K562 (cell line): ENCODE data around the gene EPS8. TPM values are rescaled to one million over a fixed set of nuclear protein-coding genes. Genes with fewer than 3 reads are reported as not detected.

Source experiments
- ATAC-seq: fragments of 200-7000 bp; cut with Tn5 transposase; 3 replicates; pipeline ENCODE4 v1.9.1; 2020; ENCODE audit warnings: moderate library complexity
- BruUV-seq: library from RNA; stranded (reverse); fragments of 400-500 nt; replicated peaks from 2 replicates; lab custom pipeline; 2021; lab: Mats Ljungman, UMichigan
- CTCF ChIA-PET: fragments of 300-600 bp; formaldehyde crosslinking; extraction: SDS; loops from one replicate; lab custom pipeline; 2021; ENCODE audit warnings: low intra/inter-chr PET ratio; lab: Yijun Ruan, JAX
- POLR2A ChIA-PET: fragments of 300-600, 350-650 bp; sonication (Branson Sonifier 250); formaldehyde crosslinking; extraction: SDS; loops from one replicate; lab custom pipeline; 2021; ENCODE audit warnings: antibody characterized with exemption, inconsistent platforms; lab: Yijun Ruan, JAX
- DNase-seq, 4 experiments: peaks; one replicate each; pipeline versions ENCODE4 v3.0.0 to v3.0.0-alpha.2; 2011 to 2018; ENCODE audit warnings: low spot score in 3 of 4, mixed read lengths in 3 of 4; ENCODE audit errors: extremely low read depth in 1 of 4
- FAIRE-seq: peaks from 2 replicates; lab custom pipeline; 2011; peaks lifted over from hg19 to GRCh38; lab: Jason Lieb, UNC
- H2AFZ ChIP-seq: 2 replicates; pipeline ENCODE4 v1.6.0; 2011; ENCODE audit warnings: low read depth, low read length, control low read depth, inconsistent platforms
- H3K27ac ChIP-seq: fragments of 200-600 bp; 3 replicates; pipeline ENCODE4 v1.8.0; 2011; ENCODE audit warnings: low read depth, mild to moderate bottlenecking, control low read depth, inconsistent platforms, low read length, moderate library complexity, mixed read lengths; ENCODE audit errors: extremely low read depth
- H3K27me3 ChIP-seq, 2 experiments: fragments of 300-600 bp in 1 of 2; 2 replicates in 1 of 2; 3 replicates in 1 of 2; pipeline versions ENCODE4 v1.6.0 to v1.8.0; 2011; ENCODE audit warnings: inconsistent platforms in 2 of 2, low read length in 2 of 2, mild to moderate bottlenecking in 1 of 2, mixed read lengths in 1 of 2, moderate library complexity in 1 of 2; ENCODE audit not compliant: control insufficient read depth in 2 of 2, insufficient read depth in 2 of 2
- H3K36me3 ChIP-seq: fragments of 300-600 bp; 3 replicates; pipeline ENCODE4 v1.8.0; 2011; ENCODE audit warnings: mild to moderate bottlenecking, low read length, inconsistent platforms; ENCODE audit not compliant: control insufficient read depth, insufficient read depth
- H3K4me1 ChIP-seq, 2 experiments: fragments of 200-600 bp in 1 of 2; replicated peaks in 1 of 2; 2 replicates in 1 of 2; 3 replicates in 1 of 2; pipeline versions ENCODE4 v1.5.1 to v1.8.0; 2011; ENCODE audit warnings: inconsistent platforms in 2 of 2, low read length in 2 of 2, mild to moderate bottlenecking in 1 of 2, mixed read lengths in 1 of 2, moderate library complexity in 1 of 2; ENCODE audit not compliant: control insufficient read depth in 2 of 2, insufficient read depth in 2 of 2
- H3K4me2 ChIP-seq: 2 replicates; pipeline ENCODE4 v1.6.1; 2011; ENCODE audit warnings: low read length, control low read depth, inconsistent platforms, mixed read lengths; ENCODE audit not compliant: insufficient read depth
- H3K4me3 ChIP-seq: fragments of 200-600 bp; sonication (generic), shearing (Covaris generic); 2 replicates; pipeline ENCODE4 v1.5.1; 2016; ENCODE audit warnings: control low read depth, inconsistent platforms
- H3K79me2 ChIP-seq: fragments of 200-600 bp; 3 replicates; pipeline ENCODE4 v1.8.0; 2011; ENCODE audit warnings: low read length, inconsistent platforms; ENCODE audit not compliant: control insufficient read depth, insufficient read depth
- H3K9ac ChIP-seq, 2 experiments: 2 replicates each; pipeline versions ENCODE4 v1.6.0 to v1.6.1; 2011; ENCODE audit warnings: low read depth in 2 of 2, low read length in 2 of 2, control low read depth in 1 of 2, inconsistent platforms in 1 of 2, mild to moderate bottlenecking in 1 of 2, mixed read lengths in 1 of 2; ENCODE audit not compliant: insufficient read depth in 1 of 2
- H3K9me1 ChIP-seq: one replicate; pipeline ENCODE4 v1.6.0; 2011; ENCODE audit warnings: inconsistent platforms, mild to moderate bottlenecking, low read length, moderate library complexity; ENCODE audit not compliant: control insufficient read depth, insufficient read depth
- H3K9me3 ChIP-seq: replicated peaks from 2 replicates; pipeline ENCODE4 v1.5.1; 2011; ENCODE audit warnings: low read depth, low read length, inconsistent platforms; ENCODE audit not compliant: control insufficient read depth, insufficient read depth
- H4K20me1 ChIP-seq: replicated peaks from 2 replicates; pipeline ENCODE4 v1.6.1; 2011; ENCODE audit warnings: low read length, inconsistent platforms, mixed read lengths; ENCODE audit not compliant: control insufficient read depth, insufficient read depth
- AFF1 ChIP-seq, 2 experiments: fragments of 450-650 bp; IDR thresholded peaks; 2 replicates each; pipeline ENCODE4 v1.6.1; 2018; ENCODE audit warnings: mild to moderate bottlenecking in 2 of 2, low read depth in 1 of 2; ENCODE audit not compliant: partially characterized antibody in 2 of 2
- CSDE1 ChIP-seq, 2 experiments: fragments of 450-650 bp; IDR thresholded peaks; 2 replicates each; pipeline ENCODE4 v1.6.1; 2016; ENCODE audit warnings: mild to moderate bottlenecking in 1 of 2
- ETV5 ChIP-seq: sonication (generic); formaldehyde crosslinking; IDR thresholded peaks from 2 replicates; pipeline ENCODE4 v1.4.0; 2020; ENCODE audit warnings: low read depth, mild to moderate bottlenecking, missing genetic modification reagents
- GABPB1 ChIP-seq: sonication (generic); formaldehyde crosslinking; IDR thresholded peaks from 2 replicates; pipeline ENCODE4 v1.8.0; 2022; ENCODE audit warnings: mild to moderate bottlenecking, missing genetic modification reagents
- HCFC1 ChIP-seq: IDR thresholded peaks from 2 replicates; pipeline ENCODE4 v1.6.1; 2012; ENCODE audit warnings: low read depth, low read length, improper control_type of control experiment
- HNRNPUL1 ChIP-seq: fragments of 200-400 bp; formaldehyde crosslinking; IDR thresholded peaks from 2 replicates; pipeline ENCODE4 v1.6.1; 2017; ENCODE audit warnings: low read length
- NR4A1 ChIP-seq, 2 experiments: fragments of 250-450 bp in 1 of 2; fragments of 450-650 bp in 1 of 2; sonication (Bioruptor Pico) in 1 of 2; IDR thresholded peaks; 2 replicates each; pipeline versions ENCODE4 v1.4.0 to v1.6.1; 2016 to 2020; ENCODE audit warnings: mild to moderate bottlenecking in 2 of 2, missing compliant biosample characterization in 1 of 2, missing genetic modification characterization in 1 of 2, moderate library complexity in 1 of 2
- ZBTB40 ChIP-seq, 2 experiments: fragments of 450-650 bp in 1 of 2; sonication (generic) in 1 of 2; formaldehyde crosslinking in 1 of 2; IDR thresholded peaks; 2 replicates each; pipeline versions ENCODE4 v1.7.1 to v1.9.0; 2016 to 2022; ENCODE audit warnings: inconsistent platforms in 1 of 2, mild to moderate bottlenecking in 1 of 2, missing genetic modification reagents in 1 of 2
- WGBS: fragments of 100-300 bp; shearing (Covaris generic); methylation state at CpG from one replicate; pipeline ENCODE4 v1.1.6; 2016; ENCODE audit warnings: low coverage, mixed read lengths; ENCODE audit not compliant: insufficient coverage; ENCODE audit errors: missing lambda C conversion rate; 5-methylcytosine and 5-hydroxymethylcytosine counted together
- in situ Hi-C: fragments of 300-500 bp; cut with MboI; formaldehyde crosslinking; loops from 4 replicates; pipeline ENCODE4 v1.15.0; 2018; ENCODE audit warnings: inconsistent platforms, mixed read lengths
- intact Hi-C: fragments of 100-400 bp; cut with micrococcal nuclease; formaldehyde crosslinking; loops from 2 replicates; pipeline ENCODE4 v1.14.2; 2022
- polyA plus RNA-seq, 8 experiments: library from polyadenylated mRNA; depleted of rRNA in 4 of 8; stranded (reverse) in 5 of 8; unstranded in 3 of 8; fragments of >200 nt; fragmentation: Nextera tagmentation in 2 of 8; fragmentation: Illumina TruSeq in 1 of 8; extraction: Ambion mirVana in 2 of 8; extraction: Trizol in 1 of 8; gene quantifications; 2 replicates each; pipeline versions ENCODE4 v1.2.1 to v1.2.3, GENCODE V29; 2011 to 2014; ENCODE audit warnings: inconsistent platforms in 1 of 8, missing spikeins in 1 of 8
- total RNA-seq, 7 experiments: library from RNA; depleted of rRNA in 6 of 7; stranded (reverse); fragments of >200 nt in 6 of 7; fragmentation: Illumina TruSeq in 2 of 7; extraction: Trizol in 2 of 7; gene quantifications; 2 replicates each; pipeline versions ENCODE4 v1.2.1 to v1.2.3, GENCODE V29; 2011 to 2021; ENCODE audit warnings: low replicate concordance in 1 of 7

Gene EPS8
- total and polyA plus RNA-seq, 9 of the 15 experiments (the other 6 are each of a cell fraction or from before 2014, with no cell fraction given), result 0.10 to 1.9 (median 0.33) TPM

- H3K4me2 ChIP-seq, result no peak overlapping the region
- H3K36me3 ChIP-seq, result no peaks in the 10 kb centered on the region
- H3K4me3 ChIP-seq, result no peak overlapping the region
- H3K79me2 ChIP-seq, result no peaks in the 10 kb centered on the region
- H3K9ac ChIP-seq, result no peak overlapping the region
- in situ Hi-C loops (no loop called here), intact Hi-C loops (no loop called here)
- no peak overlapping the region for H2AFZ ChIP-seq
- FAIRE-seq (no peak), ATAC-seq (no peak), DNase-seq (no peak)
- no peaks in the 10 kb centered on the region for H3K27me3 ChIP-seq
- no peaks in the 10 kb centered on the region for H3K4me1 ChIP-seq
- no peaks in the 10 kb centered on the region for H4K20me1 ChIP-seq
- no TSS peak for BruUV-seq
- H3K27ac ChIP-seq, result no peak overlapping the region
- CTCF ChIA-PET, result no interaction called here
- no peaks in the 10 kb centered on the region for H3K9me1 ChIP-seq
- POLR2A ChIA-PET, result no interaction called here
- 3% methylated on average over 3 of the region's 3 CpGs for WGBS
- H3K9me3 ChIP-seq, result no peaks in the 10 kb centered on the region
- TF ChIP-seq HCFC1 (no peak), NR4A1 (CRISPR knock-in tag; IDR thresholded peaks at IDR 0.05) (no peak), NR4A1 (tag; IDR thresholded peaks at IDR 0.05) (no peak), CSDE1 (IDR thresholded peaks at IDR 0.05) (no peak), ZBTB40 (IDR thresholded peaks at IDR 0.05) (no peak), ZBTB40 (CRISPR knock-in tag; IDR thresholded peaks at IDR 0.05) (no peak), GABPB1 (CRISPR knock-in tag) (no peak), ETV5 (no peak), HNRNPUL1 (no peak), AFF1 (IDR thresholded peaks at IDR 0.05; ENCODE audit: low read depth in 1 of 2, partially characterized antibody in 2 of 2) (no peak)
These were observed 35.3 kb upstream of the EPS8 start for GRCh38 chr12:15824516-15824915.
